Raji (cell line): ENCODE measurements around the gene PSMA6.

Experiments
- POLR2A ChIP-seq: IDR thresholded peaks from 2 replicates; pipeline ENCODE4 v1.6.1; 2011; ENCODE audit warnings: low read depth, low read length, control low read depth; ENCODE audit not compliant: insufficient read depth

PSMA6 gene

DNA sequence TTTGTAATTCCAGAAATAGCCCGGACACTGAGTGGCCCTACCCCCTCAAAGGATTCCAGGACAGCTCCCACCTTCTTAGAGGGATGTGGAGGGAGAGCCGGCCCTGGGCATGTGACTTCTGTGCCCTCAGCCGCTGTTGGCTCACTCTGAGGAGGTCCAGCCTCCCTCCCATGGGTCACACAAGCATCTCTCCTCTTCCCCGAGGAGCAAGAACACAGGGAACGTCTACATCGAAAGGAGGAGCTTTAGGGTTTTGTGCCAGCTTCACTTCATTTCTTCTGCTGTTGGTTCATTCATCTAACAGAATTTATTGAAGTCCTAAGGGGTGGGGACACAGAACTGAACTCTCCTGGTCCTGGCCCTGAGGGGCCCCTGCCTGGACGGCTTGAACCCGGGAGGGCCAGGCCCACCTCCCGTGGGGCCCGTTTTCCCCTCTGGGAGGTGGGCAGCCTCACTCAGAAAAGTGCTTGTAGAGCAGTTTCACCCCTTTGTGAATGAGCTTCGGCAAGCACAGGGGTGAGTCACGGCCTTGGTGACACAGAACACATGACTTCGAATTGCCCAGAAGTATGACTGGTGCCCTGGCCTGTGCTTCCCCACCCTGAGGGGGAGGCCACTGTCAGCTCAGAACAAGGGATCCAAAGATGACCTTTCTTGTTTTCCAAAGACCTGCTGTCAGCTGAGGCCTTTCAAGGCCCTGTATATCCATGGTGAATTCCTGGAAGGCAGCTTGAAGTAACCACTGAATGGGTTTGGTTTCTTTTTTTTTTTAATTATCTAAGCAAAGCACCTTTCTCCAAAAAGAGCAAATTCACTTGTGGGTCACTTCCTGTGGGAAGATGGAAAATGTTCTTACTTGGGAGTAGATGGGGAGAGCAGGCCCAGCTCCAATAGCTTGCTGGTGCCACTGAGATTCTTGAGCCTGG lies 73.2 kb downstream of the PSMA6 start:
- TF ChIP-seq POLR2A: no peak

DNA sequence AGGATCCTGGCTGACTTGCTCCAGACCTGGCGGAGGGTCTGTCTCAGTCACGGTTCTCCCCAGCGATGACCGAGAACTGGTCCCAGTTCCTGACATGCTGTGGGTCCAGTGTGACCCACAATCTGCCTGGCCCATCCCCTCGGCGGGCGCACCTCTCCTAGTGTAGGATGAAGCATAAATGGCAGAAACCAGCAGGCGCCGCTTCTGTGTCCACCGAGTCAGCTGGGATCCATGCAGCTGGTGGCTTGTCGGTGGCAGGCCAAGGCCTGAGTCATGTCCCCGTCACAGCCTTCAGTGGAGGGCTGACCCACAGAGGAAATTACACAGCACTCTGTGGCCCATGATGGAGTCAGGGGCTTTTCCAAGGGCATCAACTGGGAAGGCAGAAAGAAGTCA lies 73.9 kb downstream of the PSMA6 start:
- TF ChIP-seq POLR2A: no peak

GRCh38 chr14:35366521-35366976 lies 74.4 kb downstream of the PSMA6 start:
- TF ChIP-seq POLR2A: no peak

DNA sequence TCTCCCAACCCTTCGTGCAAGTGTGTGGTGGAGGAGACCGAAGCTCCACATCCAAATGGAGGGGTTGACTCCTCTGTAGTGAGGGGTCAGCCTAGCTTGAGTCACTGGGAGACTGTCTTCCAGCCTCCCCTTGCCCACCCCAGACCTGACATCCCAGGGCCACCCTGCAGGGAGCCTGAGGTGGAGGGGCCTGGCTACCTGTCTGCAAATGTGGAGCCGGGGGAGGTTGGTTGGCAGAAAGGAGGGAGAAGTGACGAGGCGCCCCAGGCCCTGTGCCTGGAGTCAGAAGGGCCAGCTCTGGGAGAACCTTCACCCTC lies 74.8 kb downstream of the PSMA6 start:
- no peak for TF ChIP-seq POLR2A
